ENCODE results near the gene BARX2. TPM values are rescaled to one million over a fixed set of nuclear protein-coding genes. Genes with fewer than 3 reads are reported as not detected.

Gene BARX2
- polyA plus RNA-seq, 1 of the 3 experiments (the other 2 are of a cell fraction), result not detected

DNA sequence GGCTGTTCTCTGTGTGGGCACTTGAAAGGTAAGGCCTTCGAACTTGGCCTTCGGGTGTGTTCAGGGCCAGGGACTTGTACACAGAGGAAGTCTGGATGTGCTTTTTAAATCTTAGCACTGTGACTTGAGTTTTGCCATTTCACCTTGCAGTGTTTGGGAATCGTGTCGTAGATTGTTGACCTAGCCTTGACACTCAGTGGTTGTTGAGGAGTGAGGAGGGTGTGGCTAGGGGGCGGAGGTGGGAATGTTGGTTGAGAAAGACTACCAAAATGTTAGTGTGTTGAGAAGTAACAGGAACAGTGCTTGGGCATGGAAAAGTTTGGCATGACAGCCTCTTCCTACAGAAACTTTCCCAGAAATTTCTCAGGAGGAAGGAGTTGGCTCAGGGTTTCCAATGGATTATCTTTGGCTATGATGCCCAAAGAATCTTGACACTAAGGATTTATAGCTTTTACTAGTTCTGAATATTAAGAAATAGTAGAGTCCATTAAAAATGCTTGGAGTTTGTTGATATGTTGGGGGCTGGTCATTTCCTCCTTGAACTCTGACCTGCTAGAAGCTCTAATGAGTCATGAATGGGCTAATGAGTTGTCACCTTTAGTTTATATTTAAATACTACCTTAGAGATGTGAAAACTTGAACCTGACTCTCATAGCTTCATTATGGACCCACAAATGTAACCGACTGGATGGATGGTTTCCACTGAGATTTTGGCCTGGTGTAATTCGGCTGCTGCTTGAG, 40.6 kb downstream of the BARX2 start (continued):
- TF ChIP-seq RXRA (IDR thresholded peaks at IDR 0.05; ENCODE audit: borderline replicate concordance, low read depth) (no peak), TAF1 (IDR thresholded peaks at IDR 0.05; ENCODE audit: borderline replicate concordance, low read depth, low read length) (no peak)
- TF ChIP-seq, protein P1, sequence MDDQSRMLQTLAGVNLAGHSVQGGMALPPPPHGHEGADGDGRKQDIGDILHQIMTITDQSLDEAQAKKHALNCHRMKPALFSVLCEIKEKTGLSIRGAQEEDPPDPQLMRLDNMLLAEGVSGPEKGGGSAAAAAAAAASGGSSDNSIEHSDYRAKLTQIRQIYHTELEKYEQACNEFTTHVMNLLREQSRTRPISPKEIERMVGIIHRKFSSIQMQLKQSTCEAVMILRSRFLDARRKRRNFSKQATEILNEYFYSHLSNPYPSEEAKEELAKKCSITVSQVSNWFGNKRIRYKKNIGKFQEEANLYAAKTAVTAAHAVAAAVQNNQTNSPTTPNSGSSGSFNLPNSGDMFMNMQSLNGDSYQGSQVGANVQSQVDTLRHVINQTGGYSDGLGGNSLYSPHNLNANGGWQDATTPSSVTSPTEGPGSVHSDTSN (IDR thresholded peaks at IDR 0.05), result no peak

DNA sequence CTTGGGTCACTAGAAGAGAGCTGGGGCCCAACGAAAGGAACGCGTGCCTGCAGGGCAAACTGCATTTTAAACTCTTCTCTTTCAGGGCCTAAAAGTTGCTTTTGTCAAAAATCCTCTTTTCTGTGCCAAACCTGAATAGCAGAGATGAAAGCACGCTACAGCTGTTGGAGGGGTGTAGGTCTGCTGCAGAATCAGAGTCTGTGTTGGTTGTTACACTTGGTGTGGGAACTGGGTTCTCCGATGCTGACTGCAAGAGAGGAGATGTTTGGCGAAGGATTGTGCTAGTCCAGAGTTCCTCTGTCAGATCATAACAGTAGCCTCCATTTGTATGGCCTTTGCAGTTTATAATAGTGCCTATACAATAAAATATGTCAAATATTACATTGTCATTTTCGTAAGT, 41.8 kb downstream of the BARX2 start:
- WGBS (ENCODE audit: low lambda C conversion rate), result 53% methylated on average over 7 of the region's 7 CpGs
- no peaks in the 10 kb centered on the region for H3K79me2 ChIP-seq (ENCODE audit: insufficient read depth)
- ChIA-PET CTCF (interaction anchor here (1.2 to 1.8 kb wide), 2 partner anchors 278 to 333 kb away, joined by 3 to 4 read pairs; no protein-coding TSS in a partner anchor), POLR2A (no interaction called here)
- no peak overlapping the region for H3K9ac ChIP-seq
- no peaks in the 10 kb centered on the region for H4K20me1 ChIP-seq (ENCODE audit: insufficient read depth)
- H3K4me2 ChIP-seq, result no peak overlapping the region
- H3F3A ChIP-seq (replicated peaks; ENCODE audit: insufficient read depth), result no peaks in the 10 kb centered on the region
- H3K27ac ChIP-seq (ENCODE audit: low read depth in 2 of 2, low read length in 1 of 2), result no peak overlapping the region
- no peak overlapping the region for H3K4me3 ChIP-seq (ENCODE audit: low read depth in 2 of 2, low read length in 1 of 2)
- no peaks in the 10 kb centered on the region; the same call in 1 of the 2 replicates for H3K27me3 ChIP-seq (ENCODE audit: insufficient read depth)
- no peaks in the 10 kb centered on the region for H3K9me3 ChIP-seq
- H3K36me3 ChIP-seq (replicated peaks in 1 of 2; ENCODE audit: control insufficient read depth in 1 of 2, insufficient read depth in 2 of 2, low read length in 1 of 2), result no peaks in the 10 kb centered on the region
- DNase-seq, result no peak
- H3K4me1 ChIP-seq (ENCODE audit: control insufficient read depth in 1 of 2, insufficient read depth in 2 of 2, low read depth in 1 of 2, low read length in 1 of 2), result no peaks in the 10 kb centered on the region
- H3K9me2 ChIP-seq, result no peaks in the 10 kb centered on the region
- TF ChIP-seq NRF1 (IDR thresholded peaks at IDR 0.05; ENCODE audit: low read depth, low read length) (no peak), CHD2 (IDR thresholded peaks at IDR 0.05; ENCODE audit: low read length, partially characterized antibody) (no peak), YY1 (IDR thresholded peaks at IDR 0.05; ENCODE audit: low read depth) (no peak), SMC3 (IDR thresholded peaks at IDR 0.05; ENCODE audit: low read depth, low read length) (no peak), RAD21 (IDR thresholded peaks at IDR 0.05; ENCODE audit: low read length) (no peak), MXI1 (IDR thresholded peaks at IDR 0.05; ENCODE audit: low read depth, low read length) (no peak), SIN3A (IDR thresholded peaks at IDR 0.05; ENCODE audit: borderline replicate concordance, low read depth, low read length) (no peak), FOXM1 (IDR thresholded peaks at IDR 0.05; ENCODE audit: low read depth) (no peak), FOXJ3 (CRISPR knock-in tag; IDR thresholded peaks at IDR 0.05) (no peak), EZH2phosphoT487 (IDR thresholded peaks at IDR 0.05; ENCODE audit: borderline replicate concordance, low read depth) (no peak)
- TF ChIP-seq, protein P2, sequence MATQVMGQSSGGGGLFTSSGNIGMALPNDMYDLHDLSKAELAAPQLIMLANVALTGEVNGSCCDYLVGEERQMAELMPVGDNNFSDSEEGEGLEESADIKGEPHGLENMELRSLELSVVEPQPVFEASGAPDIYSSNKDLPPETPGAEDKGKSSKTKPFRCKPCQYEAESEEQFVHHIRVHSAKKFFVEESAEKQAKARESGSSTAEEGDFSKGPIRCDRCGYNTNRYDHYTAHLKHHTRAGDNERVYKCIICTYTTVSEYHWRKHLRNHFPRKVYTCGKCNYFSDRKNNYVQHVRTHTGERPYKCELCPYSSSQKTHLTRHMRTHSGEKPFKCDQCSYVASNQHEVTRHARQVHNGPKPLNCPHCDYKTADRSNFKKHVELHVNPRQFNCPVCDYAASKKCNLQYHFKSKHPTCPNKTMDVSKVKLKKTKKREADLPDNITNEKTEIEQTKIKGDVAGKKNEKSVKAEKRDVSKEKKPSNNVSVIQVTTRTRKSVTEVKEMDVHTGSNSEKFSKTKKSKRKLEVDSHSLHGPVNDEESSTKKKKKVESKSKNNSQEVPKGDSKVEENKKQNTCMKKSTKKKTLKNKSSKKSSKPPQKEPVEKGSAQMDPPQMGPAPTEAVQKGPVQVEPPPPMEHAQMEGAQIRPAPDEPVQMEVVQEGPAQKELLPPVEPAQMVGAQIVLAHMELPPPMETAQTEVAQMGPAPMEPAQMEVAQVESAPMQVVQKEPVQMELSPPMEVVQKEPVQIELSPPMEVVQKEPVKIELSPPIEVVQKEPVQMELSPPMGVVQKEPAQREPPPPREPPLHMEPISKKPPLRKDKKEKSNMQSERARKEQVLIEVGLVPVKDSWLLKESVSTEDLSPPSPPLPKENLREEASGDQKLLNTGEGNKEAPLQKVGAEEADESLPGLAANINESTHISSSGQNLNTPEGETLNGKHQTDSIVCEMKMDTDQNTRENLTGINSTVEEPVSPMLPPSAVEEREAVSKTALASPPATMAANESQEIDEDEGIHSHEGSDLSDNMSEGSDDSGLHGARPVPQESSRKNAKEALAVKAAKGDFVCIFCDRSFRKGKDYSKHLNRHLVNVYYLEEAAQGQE (IDR thresholded peaks at IDR 0.05; ENCODE audit: low read depth, low read length), result no peak
- TF ChIP-seq, protein P3, sequence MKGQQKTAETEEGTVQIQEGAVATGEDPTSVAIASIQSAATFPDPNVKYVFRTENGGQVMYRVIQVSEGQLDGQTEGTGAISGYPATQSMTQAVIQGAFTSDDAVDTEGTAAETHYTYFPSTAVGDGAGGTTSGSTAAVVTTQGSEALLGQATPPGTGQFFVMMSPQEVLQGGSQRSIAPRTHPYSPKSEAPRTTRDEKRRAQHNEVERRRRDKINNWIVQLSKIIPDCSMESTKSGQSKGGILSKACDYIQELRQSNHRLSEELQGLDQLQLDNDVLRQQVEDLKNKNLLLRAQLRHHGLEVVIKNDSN (IDR thresholded peaks at IDR 0.05; ENCODE audit: borderline replicate concordance, low read depth), result no peak
- TF ChIP-seq, protein P1 (IDR thresholded peaks at IDR 0.05), result no peak
- no peak overlapping the region for H2AFZ ChIP-seq (ENCODE audit: low read depth)
